Measurements from ENCODE around the gene DLG2.
"Not testable (repeated sequence)": the region's sequence is repeated elsewhere in the genome, so short reads cannot be mapped to it uniquely, and the experiment has no call there.

The DLG2 gene

DNA sequence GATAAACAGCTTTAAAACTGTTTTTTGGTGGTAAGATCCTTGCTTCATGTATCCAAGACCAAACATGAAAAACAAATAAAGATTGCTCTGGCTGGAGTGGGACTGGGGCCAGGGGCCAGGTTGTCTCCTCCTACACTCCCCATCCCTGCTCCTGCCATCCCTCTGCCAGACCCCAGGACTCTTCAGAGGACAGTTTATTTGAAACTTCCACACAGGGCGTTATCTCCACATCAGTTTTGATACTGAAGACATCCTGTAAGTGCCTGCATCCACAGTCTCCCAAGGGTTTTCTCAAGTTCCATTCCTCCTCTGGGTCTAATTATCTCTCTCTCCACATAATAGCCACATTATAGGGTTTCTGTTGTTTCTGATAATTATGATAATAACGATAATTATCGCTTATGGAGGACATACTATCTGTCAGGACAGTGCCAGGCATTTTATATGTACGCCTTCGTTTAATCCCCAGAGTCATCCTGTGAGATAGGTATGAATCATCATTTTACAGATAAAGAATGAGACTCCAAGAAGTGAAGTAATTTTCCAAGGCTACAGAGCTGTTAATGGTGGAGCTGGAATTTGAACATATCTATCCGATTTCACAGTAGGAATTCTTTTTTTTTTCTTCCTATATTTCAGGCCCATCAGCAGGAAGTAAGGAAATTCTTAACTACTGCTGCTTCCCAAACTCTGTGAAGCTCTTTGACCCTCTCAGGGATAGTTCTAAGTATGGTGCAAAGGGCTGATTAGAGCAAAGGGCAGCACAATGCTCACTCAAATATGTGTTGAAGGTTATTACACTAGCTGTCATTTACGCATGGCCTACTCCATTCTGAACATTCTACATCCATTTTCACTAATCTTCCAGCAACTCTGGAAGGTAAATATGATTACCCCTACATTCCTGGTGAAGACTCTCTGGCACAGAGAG lies 1852.9 kb downstream of the DLG2 start:
- DNase-seq (ENCODE audit: low spot score) = no peak

- no peak for DNase-seq (ENCODE audit: low spot score)
Observed at GRCh38 chr11:83768489-83768888, 1858.7 kb downstream of the DLG2 start.

GRCh38 chr11:83766932-83767331 lies 1860.2 kb downstream of the DLG2 start:
- DNase-seq (ENCODE audit: low spot score) = no peak

GRCh38 chr11:83764643-83765042 lies 1862.5 kb downstream of the DLG2 start:
- DNase-seq (ENCODE audit: low spot score) = no peak

DNA sequence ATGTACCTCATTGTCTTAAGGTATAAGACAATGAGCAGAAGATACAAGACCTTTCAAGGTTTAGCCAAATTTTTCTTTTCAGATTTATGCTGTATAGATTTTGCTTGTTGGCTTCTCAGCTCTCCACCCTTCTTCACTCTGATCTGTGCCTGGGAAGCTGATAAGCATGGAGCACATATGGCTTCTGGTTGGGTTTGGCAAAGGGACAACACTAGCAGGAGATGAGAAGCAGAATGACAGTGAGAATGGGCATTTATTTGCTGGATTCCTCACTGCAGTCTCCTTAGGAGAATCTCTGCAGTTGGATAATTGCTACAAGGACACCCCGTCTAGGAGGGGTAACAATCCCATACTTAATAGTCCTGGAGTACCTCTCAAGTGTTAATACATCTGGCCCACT lies 1866.2 kb downstream of the DLG2 start:
- DNase-seq (ENCODE audit: low spot score) = no peak

GRCh38 chr11:83759148-83759547 lies 1868.0 kb downstream of the DLG2 start:
- DNase-seq (ENCODE audit: low spot score) = no peak

DNA sequence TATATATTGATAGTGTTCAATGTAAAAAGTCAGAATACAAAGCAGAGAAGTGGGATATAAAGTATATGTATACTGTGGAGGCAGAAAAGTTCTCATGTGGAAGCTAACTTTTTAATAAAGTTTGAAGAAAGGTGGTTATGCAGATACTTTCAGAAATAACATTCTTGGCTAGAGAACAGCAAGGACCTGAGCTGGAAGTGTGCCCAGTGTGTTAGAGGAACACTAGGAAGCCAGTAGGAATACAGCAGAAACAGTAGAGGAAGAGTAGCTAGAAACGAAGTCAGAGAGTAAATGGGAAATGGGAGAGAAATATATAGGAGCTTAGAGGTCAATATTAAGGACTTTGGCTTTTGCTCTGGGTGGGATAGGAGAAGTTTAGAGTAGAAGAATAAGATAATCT lies 1876.1 kb downstream of the DLG2 start:
- DNase-seq (ENCODE audit: low spot score) = no peak

DNA sequence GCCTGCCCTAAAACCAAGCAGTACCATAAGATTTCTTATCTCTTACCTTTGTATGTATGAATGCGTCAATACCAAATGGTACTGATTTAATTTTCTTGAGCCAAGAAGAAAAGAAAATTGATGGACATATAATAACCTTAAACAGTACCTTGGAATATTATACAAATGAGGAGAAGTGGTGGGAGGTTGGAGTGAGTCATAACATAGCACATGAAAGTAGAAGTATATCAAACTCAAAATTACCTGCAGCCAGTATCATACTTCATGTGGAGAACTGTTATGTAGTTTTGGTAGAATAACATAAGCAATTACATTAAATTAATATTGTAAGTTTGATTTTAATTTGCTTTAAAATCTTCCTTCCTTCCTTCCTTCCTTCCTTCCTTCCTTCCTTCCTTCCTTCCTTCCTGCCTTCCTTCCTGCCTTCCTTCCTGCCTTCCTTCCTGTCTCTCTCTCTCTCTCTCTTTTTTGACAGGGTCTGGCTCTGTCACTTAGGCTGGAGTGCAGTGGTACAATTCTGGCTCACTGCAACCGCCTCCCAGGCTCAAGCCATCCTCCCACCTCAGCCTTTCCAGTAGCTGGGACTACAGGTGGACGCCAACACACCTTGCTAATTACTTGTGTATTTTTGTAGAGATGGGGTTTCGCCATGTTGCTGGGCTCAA lies 1880.1 kb downstream of the DLG2 start:
- DNase-seq (ENCODE audit: low spot score) = no peak

- DNase-seq (ENCODE audit: low spot score) = no peak
Observed at GRCh38 chr11:83744620-83745192, 1882.4 kb downstream of the DLG2 start.

- no peak for DNase-seq (ENCODE audit: low spot score)
Observed at GRCh38 chr11:83736684-83737083, 1890.5 kb downstream of the DLG2 start.

- no peak for DNase-seq (ENCODE audit: low spot score)
Observed at GRCh38 chr11:83734120-83734519, 1893.0 kb downstream of the DLG2 start.

DNA sequence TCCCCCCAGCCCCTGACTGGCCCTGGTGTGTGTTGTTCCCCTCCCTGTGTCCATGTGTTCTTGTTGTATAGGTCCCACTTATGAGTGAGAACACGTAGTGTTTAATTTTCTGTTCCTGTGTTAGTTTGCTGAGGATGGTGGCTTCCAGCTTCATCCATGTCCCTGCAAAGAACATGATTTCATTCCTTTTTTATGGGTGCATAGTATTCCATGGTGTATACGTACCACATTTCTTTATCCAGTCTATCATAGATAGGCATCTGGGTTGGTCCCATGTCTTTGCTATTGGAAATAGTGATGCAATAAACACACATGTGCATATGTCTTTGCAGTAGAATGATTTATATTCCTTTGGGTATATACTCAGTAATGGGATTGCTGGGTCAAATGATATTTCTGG lies 1895.9 kb downstream of the DLG2 start:
- DNase-seq (ENCODE audit: low spot score) = not testable (repeated sequence)

DNA sequence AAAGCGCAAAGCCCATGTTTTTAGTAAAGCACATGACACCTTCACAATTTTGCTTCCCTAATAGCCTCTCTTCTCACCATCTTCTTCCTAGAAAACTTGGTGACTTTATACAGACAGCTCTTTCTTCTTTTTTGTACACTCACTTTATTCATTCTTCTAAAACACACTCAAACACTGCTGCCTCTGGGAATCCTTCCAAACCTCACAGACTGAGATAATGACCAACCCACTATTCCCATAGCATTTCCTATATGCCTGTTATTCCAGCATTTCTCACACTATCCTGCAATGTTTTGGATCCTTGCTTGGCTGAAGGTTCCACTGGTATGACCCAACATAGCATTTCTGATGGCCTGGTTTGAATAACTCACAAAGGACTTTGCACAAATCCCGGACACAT lies 1898.9 kb downstream of the DLG2 start:
- no peak for DNase-seq (ENCODE audit: low spot score)

GRCh38 chr11:83727251-83727650 lies 1899.9 kb downstream of the DLG2 start:
- DNase-seq (ENCODE audit: low spot score) = no peak

DNA sequence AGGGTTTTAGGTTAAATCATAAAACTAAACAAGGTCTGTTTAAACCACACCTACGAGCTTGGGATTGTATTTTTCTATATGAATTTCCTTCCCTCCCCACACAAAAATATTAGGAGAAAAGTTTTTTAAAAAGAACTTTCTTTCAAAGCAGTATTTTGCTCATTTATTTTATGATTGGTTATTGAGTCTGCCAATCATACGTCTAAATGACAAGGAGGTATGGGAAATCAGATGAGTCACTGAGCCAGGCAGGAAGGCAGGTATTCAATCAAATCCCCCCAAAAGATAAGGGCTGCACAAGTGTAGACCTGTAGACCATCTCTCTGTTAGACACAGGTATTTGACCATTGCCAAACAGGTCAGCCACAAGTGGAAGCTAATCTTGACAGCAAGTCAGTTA lies 1900.8 kb downstream of the DLG2 start:
- DNase-seq (ENCODE audit: low spot score) = no peak

GRCh38 chr11:83725728-83726127 lies 1901.4 kb downstream of the DLG2 start:
- DNase-seq (ENCODE audit: low spot score) = no peak

DNA sequence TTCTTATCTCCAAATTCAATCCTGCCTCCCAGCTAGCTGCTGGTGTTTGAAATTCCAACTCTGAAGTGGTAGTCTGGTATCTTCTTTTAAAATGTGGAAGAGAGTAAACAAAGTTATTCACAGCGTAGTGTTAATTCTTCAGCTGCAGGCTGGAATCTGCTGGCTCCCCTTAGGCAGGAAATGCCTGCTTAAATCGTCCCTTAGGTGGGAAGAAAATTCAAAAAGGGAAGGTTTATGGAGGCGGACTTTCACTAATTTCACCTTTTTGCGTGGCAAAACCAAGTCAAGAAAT lies 1901.9 kb downstream of the DLG2 start:
- no peak for DNase-seq (ENCODE audit: low spot score)

DNA sequence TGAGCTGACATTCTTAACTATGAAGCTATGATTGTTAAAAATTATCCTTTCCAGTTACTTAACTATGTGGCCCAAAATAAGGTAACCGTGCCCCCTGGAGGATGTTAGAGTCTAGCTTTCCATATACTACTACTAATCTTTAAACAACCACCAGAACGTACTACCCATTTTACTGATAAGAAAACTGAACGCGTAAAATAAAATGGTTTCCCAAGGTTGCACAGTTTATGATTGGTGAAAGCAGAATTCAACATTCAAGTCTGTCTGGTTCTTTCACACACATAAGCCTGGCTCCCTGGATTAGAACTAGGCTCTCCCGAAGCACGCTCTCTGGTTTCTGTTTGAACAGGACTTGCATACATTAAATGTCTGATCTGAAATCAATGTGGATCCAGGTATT lies 1903.1 kb downstream of the DLG2 start:
- DNase-seq (ENCODE audit: low spot score) = peak; percentile 30

DNA sequence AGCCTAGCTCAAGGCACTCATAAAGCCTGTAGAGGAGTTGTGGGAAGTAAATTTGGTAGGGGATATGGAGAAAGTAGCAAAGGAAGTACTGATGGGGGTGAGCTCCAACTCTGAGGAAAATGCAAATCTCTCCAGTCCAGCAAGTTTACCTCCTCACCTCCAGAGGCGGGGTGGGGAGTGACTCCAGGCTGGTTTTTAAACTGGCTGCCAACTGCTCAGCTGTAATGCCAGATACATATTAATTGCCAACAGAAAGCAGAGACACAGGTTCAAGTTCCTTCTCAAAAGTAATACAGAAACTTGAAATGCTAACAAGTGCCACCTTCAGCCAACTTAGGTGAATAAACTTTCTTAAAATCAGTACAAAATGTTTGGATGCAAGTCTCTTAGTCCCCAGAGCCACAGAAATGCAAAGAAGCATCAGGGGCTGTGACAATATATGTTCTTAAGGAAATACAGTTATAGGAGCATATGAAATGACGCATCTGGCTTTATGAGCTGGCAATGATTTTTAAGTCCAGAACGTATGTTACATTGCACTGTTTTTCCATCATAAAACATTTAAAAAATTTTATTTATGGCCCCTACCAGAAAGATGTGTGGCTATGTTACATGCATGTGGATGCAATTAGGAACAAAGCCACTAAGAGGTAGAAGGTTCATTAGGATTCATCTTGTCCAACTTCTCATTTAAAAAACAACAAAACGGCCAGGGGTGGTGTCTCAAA lies 1904.6 kb downstream of the DLG2 start:
- DNase-seq (ENCODE audit: low spot score) = no peak

DNA sequence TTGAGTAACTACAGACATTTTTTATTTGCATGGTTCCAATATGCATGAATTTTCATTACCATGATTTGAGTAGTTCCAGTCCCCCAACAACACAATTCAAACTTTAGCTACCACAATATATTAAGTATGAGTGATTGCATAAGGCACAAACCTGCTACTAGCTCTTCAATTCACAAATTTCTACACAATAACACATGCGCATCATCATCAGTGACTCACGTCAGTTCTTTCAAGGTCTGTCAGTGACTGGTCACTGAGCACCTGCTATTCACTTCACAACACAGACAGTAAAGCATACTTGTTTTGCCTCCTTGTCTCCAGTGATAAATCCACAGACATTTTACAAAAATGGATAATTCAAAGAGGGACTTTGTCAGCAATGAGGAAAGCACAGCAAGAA lies 1905.9 kb downstream of the DLG2 start:
- no peak for DNase-seq (ENCODE audit: low spot score)

GRCh38 chr11:83720675-83721074 lies 1906.5 kb downstream of the DLG2 start:
- no peak for DNase-seq (ENCODE audit: low spot score)

GRCh38 chr11:83717537-83717936 lies 1909.6 kb downstream of the DLG2 start:
- DNase-seq (ENCODE audit: low spot score) = no peak

All from D341Med (cell line).